GM19372 (cell line): Measurements from ENCODE around the gene OR13C2.

Source experiments
- ATAC-seq: cut with Tn5 transposase; IDR thresholded peaks from one replicate; pipeline ENCODE4 v1.9.1; 2021; ENCODE audit warnings: mild to moderate bottlenecking, low read depth, moderate library complexity; ENCODE audit not compliant: unreplicated experiment

Gene OR13C2

DNA sequence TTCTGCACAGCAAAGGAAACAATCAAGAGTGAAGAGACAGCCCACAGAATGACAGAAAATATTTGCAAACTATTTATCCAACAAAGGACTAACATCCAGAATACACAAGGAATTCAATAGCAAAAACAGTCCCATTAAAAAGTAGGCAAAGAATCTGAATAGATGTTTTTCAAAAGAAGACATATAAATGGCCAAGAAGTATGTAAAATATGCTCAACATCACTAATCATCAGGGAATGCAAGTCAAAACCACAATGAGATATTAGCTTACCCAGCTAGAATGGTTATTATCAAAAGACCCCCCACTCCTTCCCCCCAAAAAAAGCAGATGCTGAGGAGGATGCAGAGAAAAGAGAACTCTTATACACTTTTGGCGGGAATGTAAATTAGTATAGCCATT lies 49.9 kb downstream of the OR13C2 start:
- no peak for ATAC-seq
